ENCODE results near the gene CCT8. TPM values are rescaled to one million over a fixed set of nuclear protein-coding genes. Genes with fewer than 3 reads are reported as not detected.

Gene CCT8
- total and polyA plus RNA-seq, 2 of the 8 experiments (the other 6 are each of a cell fraction or from before 2014, with no cell fraction given), result 151 to 319 TPM

- TF ChIP-seq BACH1 (IDR thresholded peaks at IDR 0.05; ENCODE audit: low read length) (no peak), CBX8 (IDR thresholded peaks at IDR 0.05; ENCODE audit: borderline replicate concordance, low read depth, low read length) (no peak), EZH2 (IDR thresholded peaks at IDR 0.05; ENCODE audit: low read depth, low read length, severe bottlenecking) (no peak), POU5F1 (IDR thresholded peaks at IDR 0.05; ENCODE audit: low read depth, low read length) (no peak), GABPA (IDR thresholded peaks at IDR 0.05; ENCODE audit: borderline replicate concordance, insufficient read depth, low read length) (no peak)
Observed at GRCh38 chr21:29078869-29079767, 5.7 kb upstream of the CCT8 start (continued).
